Measurements from ENCODE around the gene TRIM47.

- TF ChIP-seq CTCF (conservative IDR thresholded peaks at IDR 0.05), result no peak
- no peak for TF ChIP-seq EZH2 (IDR thresholded peaks at IDR 0.05; ENCODE audit: low read depth)
Observed at GRCh38 chr17:75902406-75902805, 24.0 kb upstream of the TRIM47 start.
